ENCODE data around the gene TOMT. TPM values are rescaled to one million over a fixed set of nuclear protein-coding genes. Genes with fewer than 3 reads are reported as not detected.

TOMT gene
- total and polyA plus RNA-seq, 2 experiments from 2014 or later: not detected

GRCh38 chr11:72116019-72116755 lies 10.5 kb downstream of the TOMT start:
- Mint-ChIP-seq H3K36me3 (ENCODE audit: low read depth) (no peaks in the 10 kb centered on the region; the same call in 2 of the 3 replicates), H3K27me3 (ENCODE audit: insufficient read depth, low read depth, poor library complexity) (peaks cover 16% of the 10 kb centered on the region), H3K4me1 (peaks cover 10% of the 10 kb centered on the region), H3K27ac (no peak overlapping the region), H3K9me3 (peaks cover 2% of the 10 kb centered on the region; the same call in 2 of the 3 replicates), H3K4me3 (no peak overlapping the region)
- Histone ChIP-seq H3K36me3 (ENCODE audit: insufficient read depth) (no peaks in the 10 kb centered on the region), H2AFZ (no peak overlapping the region), H3K27ac (ENCODE audit: low read depth) (no peak overlapping the region), H3K9me2 (ENCODE audit: insufficient read depth) (peaks cover 23% of the 10 kb centered on the region), H3K4me1 (ENCODE audit: insufficient read depth) (peaks cover 7% of the 10 kb centered on the region; the same call in 1 of the 2 replicates), H3K79me2 (replicated peaks; ENCODE audit: insufficient read depth) (no peaks in the 10 kb centered on the region), H3K4me3 (no peak overlapping the region), H3F3A (replicated peaks; ENCODE audit: low read depth) (no peaks in the 10 kb centered on the region), H4K20me1 (replicated peaks; ENCODE audit: insufficient read depth) (no peaks in the 10 kb centered on the region), H3K27me3 (ENCODE audit: insufficient read depth) (peaks cover 16% of the 10 kb centered on the region), H3K4me2 (no peak overlapping the region)
- no peak for DNase-seq (ENCODE audit: low spot score)
- TF ChIP-seq ETS1 (IDR thresholded peaks at IDR 0.05): no peak
- no peak for TF ChIP-seq ZNF114 (CRISPR knock-in tag; IDR thresholded peaks at IDR 0.05)
- TF ChIP-seq EZH2 (IDR thresholded peaks at IDR 0.05; ENCODE audit: low read depth, unreplicated experiment): no peak
- no peak for TF ChIP-seq JUNB (IDR thresholded peaks at IDR 0.05; ENCODE audit: unreplicated experiment)
- TF ChIP-seq CREB1 (CRISPR knock-in tag; IDR thresholded peaks at IDR 0.05; ENCODE audit: low read depth): no peak
- no peak for TF ChIP-seq REST (IDR thresholded peaks at IDR 0.05; ENCODE audit: unreplicated experiment)
- TF ChIP-seq EZH2phosphoT487 (IDR thresholded peaks at IDR 0.05; ENCODE audit: unreplicated experiment): no peak
- no peak for TF ChIP-seq CTCF (conservative IDR thresholded peaks at IDR 0.05; ENCODE audit: low read depth in 2 of 2)
- no peak for TF ChIP-seq ZNF462 (CRISPR knock-in tag; IDR thresholded peaks at IDR 0.05)
- no peak for TF ChIP-seq STAT1 (IDR thresholded peaks at IDR 0.05; ENCODE audit: unreplicated experiment)
- no peak for TF ChIP-seq POLR2AphosphoS5 (IDR thresholded peaks at IDR 0.05; ENCODE audit: low read depth)
- ATAC-seq: no peak

Measured in GM23338 (cell line).